Measurements from ENCODE around the gene TMEM92. TPM values are rescaled to one million over a fixed set of nuclear protein-coding genes. Genes with fewer than 3 reads are reported as not detected.
A peak's percentile ranks its signal among the peaks of the same experiment; 100 is the strongest.
"Not testable (repeated sequence)": the region's sequence is repeated elsewhere in the genome, so short reads cannot be mapped to it uniquely, and the experiment has no call there.

TMEM92 gene
- total RNA-seq, 3 donors from 2014 or later: not detected

- no peak for ATAC-seq
- no peak overlapping the region for H3K4me3 Mint-ChIP-seq
- DNase-seq: no peak
- no peaks in the 10 kb centered on the region for H3K9me3 Mint-ChIP-seq
- peaks cover 2% of the 10 kb centered on the region for H3K4me1 Mint-ChIP-seq (ENCODE audit: low read depth)
- H3K36me3 Mint-ChIP-seq (ENCODE audit: insufficient read depth): no peaks in the 10 kb centered on the region
- peaks cover 25% of the 10 kb centered on the region for H3K27me3 Mint-ChIP-seq (ENCODE audit: low read depth)
These were observed 16.7 kb downstream of the TMEM92 start for GRCh38 chr17:50290933-50291332.

GRCh38 chr17:50292465-50292864, 18.2 kb downstream of the TMEM92 start:
- no peak for ATAC-seq
- H3K4me1 Mint-ChIP-seq (ENCODE audit: low read depth): peaks cover 2% of the 10 kb centered on the region

GRCh38 chr17:50295021-50295420, 20.8 kb downstream of the TMEM92 start:
- Mint-ChIP-seq H3K36me3 (ENCODE audit: insufficient read depth) (no peaks in the 10 kb centered on the region), H3K4me3 (no peak overlapping the region), H3K9me3 (no peaks in the 10 kb centered on the region), H3K4me1 (ENCODE audit: low read depth) (no peaks in the 10 kb centered on the region), H3K27me3 (ENCODE audit: low read depth) (peaks cover 11% of the 10 kb centered on the region)
- no peak for ATAC-seq
- DNase-seq: no peak

More at GRCh38 chr17:50292465-50292864, 18.2 kb downstream of the TMEM92 start:
- no peak for DNase-seq
- Mint-ChIP-seq H3K27me3 (ENCODE audit: low read depth) (peaks cover 16% of the 10 kb centered on the region), H3K9me3 (no peaks in the 10 kb centered on the region), H3K36me3 (ENCODE audit: insufficient read depth) (no peaks in the 10 kb centered on the region), H3K4me3 (no peak overlapping the region)

GRCh38 chr17:50297407-50297865, 23.2 kb downstream of the TMEM92 start:
- Mint-ChIP-seq H3K27me3 (ENCODE audit: low read depth) (peaks cover 7% of the 10 kb centered on the region), H3K9me3 (no peaks in the 10 kb centered on the region), H3K36me3 (ENCODE audit: insufficient read depth) (no peaks in the 10 kb centered on the region), H3K4me3 (no peak overlapping the region), H3K4me1 (ENCODE audit: low read depth) (no peaks in the 10 kb centered on the region)
- ATAC-seq: peak; percentile 88 to 94
- DNase-seq: peak; percentile 76

GRCh38 chr17:50298018-50298417, 23.8 kb downstream of the TMEM92 start:
- Mint-ChIP-seq H3K27me3 (ENCODE audit: low read depth) (peaks cover 7% of the 10 kb centered on the region), H3K9me3 (no peaks in the 10 kb centered on the region), H3K4me1 (ENCODE audit: low read depth) (no peaks in the 10 kb centered on the region), H3K36me3 (ENCODE audit: insufficient read depth) (no peaks in the 10 kb centered on the region), H3K4me3 (no peak overlapping the region)
- no peak for DNase-seq
- no peak for ATAC-seq

- H3K27me3 Mint-ChIP-seq (ENCODE audit: low read depth): peaks cover 13% of the 10 kb centered on the region
- no peaks in the 10 kb centered on the region for H3K36me3 Mint-ChIP-seq (ENCODE audit: insufficient read depth)
- no peaks in the 10 kb centered on the region for H3K9me3 Mint-ChIP-seq
- DNase-seq: no peak
- H3K4me1 Mint-ChIP-seq (ENCODE audit: low read depth): no peaks in the 10 kb centered on the region
- ATAC-seq: no peak
- no peak overlapping the region for H3K4me3 Mint-ChIP-seq
These were observed 25.5 kb downstream of the TMEM92 start for GRCh38 chr17:50299776-50300175.

- not testable (repeated sequence) for H3K36me3 Mint-ChIP-seq (ENCODE audit: insufficient read depth); H3K4me1 Mint-ChIP-seq (ENCODE audit: low read depth); DNase-seq; H3K9me3 Mint-ChIP-seq; ATAC-seq; H3K4me3 Mint-ChIP-seq
- peaks cover 13% of the 10 kb centered on the region for H3K27me3 Mint-ChIP-seq (ENCODE audit: low read depth)
These were observed 26.6 kb downstream of the TMEM92 start for GRCh38 chr17:50300824-50301223.

- H3K4me3 Mint-ChIP-seq: no peak overlapping the region
- H3K4me1 Mint-ChIP-seq (ENCODE audit: low read depth): no peaks in the 10 kb centered on the region
- no peaks in the 10 kb centered on the region for H3K9me3 Mint-ChIP-seq
- ATAC-seq (no peak), DNase-seq (no peak)
- H3K36me3 Mint-ChIP-seq (ENCODE audit: insufficient read depth): no peaks in the 10 kb centered on the region
- H3K27me3 Mint-ChIP-seq (ENCODE audit: low read depth): peaks cover 16% of the 10 kb centered on the region
These were observed 27.8 kb downstream of the TMEM92 start for GRCh38 chr17:50301891-50302584.

GRCh38 chr17:50303051-50303450, 28.8 kb downstream of the TMEM92 start:
- no peaks in the 10 kb centered on the region for H3K4me1 Mint-ChIP-seq (ENCODE audit: low read depth)
- H3K27me3 Mint-ChIP-seq (ENCODE audit: low read depth): peaks cover 22% of the 10 kb centered on the region
- no peak overlapping the region for H3K4me3 Mint-ChIP-seq
- DNase-seq (no peak), ATAC-seq (no peak)
- no peaks in the 10 kb centered on the region for H3K36me3 Mint-ChIP-seq (ENCODE audit: insufficient read depth)
- no peaks in the 10 kb centered on the region for H3K9me3 Mint-ChIP-seq

- no peaks in the 10 kb centered on the region for H3K4me1 Mint-ChIP-seq (ENCODE audit: low read depth)
- DNase-seq: no peak
- no peaks in the 10 kb centered on the region for H3K9me3 Mint-ChIP-seq
- H3K4me3 Mint-ChIP-seq: no peak overlapping the region
- peaks cover 24% of the 10 kb centered on the region for H3K27me3 Mint-ChIP-seq (ENCODE audit: low read depth)
- no peaks in the 10 kb centered on the region for H3K36me3 Mint-ChIP-seq (ENCODE audit: insufficient read depth)
- ATAC-seq: no peak
These were observed 29.3 kb downstream of the TMEM92 start for GRCh38 chr17:50303596-50303995.

GRCh38 chr17:50304781-50305404, 30.6 kb downstream of the TMEM92 start:
- no peaks in the 10 kb centered on the region for H3K36me3 Mint-ChIP-seq (ENCODE audit: insufficient read depth)
- no peak overlapping the region for H3K4me3 Mint-ChIP-seq
- peaks cover 21% of the 10 kb centered on the region for H3K27me3 Mint-ChIP-seq (ENCODE audit: low read depth)
- ATAC-seq (no peak), DNase-seq (no peak)
- H3K9me3 Mint-ChIP-seq: no peaks in the 10 kb centered on the region
- H3K4me1 Mint-ChIP-seq (ENCODE audit: low read depth): no peaks in the 10 kb centered on the region

GRCh38 chr17:50307654-50308053, 33.4 kb downstream of the TMEM92 start:
- Mint-ChIP-seq H3K4me1 (ENCODE audit: low read depth) (peaks cover 3% of the 10 kb centered on the region), H3K4me3 (no peak overlapping the region), H3K36me3 (ENCODE audit: insufficient read depth) (no peaks in the 10 kb centered on the region), H3K27me3 (ENCODE audit: low read depth) (peaks cover 36% of the 10 kb centered on the region), H3K9me3 (no peaks in the 10 kb centered on the region)
- ATAC-seq: no peak
- DNase-seq: no peak

- Mint-ChIP-seq H3K36me3 (ENCODE audit: insufficient read depth) (no peaks in the 10 kb centered on the region), H3K9me3 (no peaks in the 10 kb centered on the region), H3K4me3 (no peak overlapping the region), H3K4me1 (ENCODE audit: low read depth) (peaks cover 3% of the 10 kb centered on the region), H3K27me3 (ENCODE audit: low read depth) (peaks cover 36% of the 10 kb centered on the region)
- ATAC-seq: no peak
- DNase-seq: no peak
These were observed 34.4 kb downstream of the TMEM92 start for GRCh38 chr17:50308666-50309065.

GRCh38 chr17:50310455-50311111, 36.3 kb downstream of the TMEM92 start:
- DNase-seq (no peak), ATAC-seq (no peak)

GRCh38 chr17:50311112-50311460, 36.8 kb downstream of the TMEM92 start:
- Mint-ChIP-seq H3K4me1 (ENCODE audit: low read depth) (peaks cover 3% of the 10 kb centered on the region), H3K36me3 (ENCODE audit: insufficient read depth) (no peaks in the 10 kb centered on the region), H3K9me3 (no peaks in the 10 kb centered on the region), H3K4me3 (no peak overlapping the region), H3K27me3 (ENCODE audit: low read depth) (peaks cover 32% of the 10 kb centered on the region)
- ATAC-seq (peak in 1 of 2 donors; percentile 41), DNase-seq (no peak)

More at GRCh38 chr17:50310455-50311111, 36.3 kb downstream of the TMEM92 start:
- Mint-ChIP-seq H3K36me3 (ENCODE audit: insufficient read depth) (no peaks in the 10 kb centered on the region), H3K27me3 (ENCODE audit: low read depth) (peaks cover 34% of the 10 kb centered on the region), H3K4me1 (ENCODE audit: low read depth) (peaks cover 3% of the 10 kb centered on the region), H3K4me3 (no peak overlapping the region), H3K9me3 (no peaks in the 10 kb centered on the region)
